Endothelial cell of umbilical vein (primary cell): Measurements from ENCODE around the gene UBE3B. TPM values are rescaled to one million over a fixed set of nuclear protein-coding genes. Genes with fewer than 3 reads are reported as not detected.

Experiments used
- BruUV-seq: library from RNA; stranded (reverse); fragments of 400-500 nt; replicated peaks from 2 replicates; lab custom pipeline; 2021; lab: Mats Ljungman, UMichigan
- CTCF ChIA-PET: fragments of 300-600, 350-600 bp; sonication (Branson Sonifier 250); formaldehyde crosslinking; loops from one replicate; lab custom pipeline; 2021; ENCODE audit warnings: antibody characterized with exemption, inconsistent platforms; lab: Charles Lee
- POLR2A ChIA-PET: fragments of 300-600, 350-600 bp; sonication (Branson Sonifier 250); formaldehyde crosslinking; loops from one replicate; lab custom pipeline; 2021; ENCODE audit warnings: antibody characterized with exemption, inconsistent platforms; lab: Charles Lee
- DNase-seq: peaks from one replicate; pipeline ENCODE4 v3.0.0-alpha.2; 2011; ENCODE audit warnings: low read depth, low spot score
- FAIRE-seq: peaks from 2 replicates; lab custom pipeline; 2011; peaks lifted over from hg19 to GRCh38; lab: Jason Lieb, UNC
- H2AFZ ChIP-seq: 2 replicates; pipeline ENCODE4 v1.6.0; 2012; ENCODE audit warnings: low read depth, low read length, control low read depth, inconsistent platforms
- H3K27ac ChIP-seq: 2 replicates; pipeline ENCODE4 v1.5.1; 2011; ENCODE audit warnings: low read depth, mild to moderate bottlenecking, control low read depth, low read length, moderate library complexity; ENCODE audit not compliant: insufficient read depth
- H3K27me3 ChIP-seq, 2 experiments: 2 replicates each; pipeline versions ENCODE4 v1.6.0 to v1.6.1; 2011; ENCODE audit warnings: low read length in 2 of 2, mixed read lengths in 1 of 2; ENCODE audit not compliant: control insufficient read depth in 2 of 2, insufficient read depth in 2 of 2
- H3K36me3 ChIP-seq, 2 experiments: 2 replicates in 1 of 2; 3 replicates in 1 of 2; pipeline ENCODE4 v1.5.1; 2011; ENCODE audit warnings: low read length in 2 of 2, mild to moderate bottlenecking in 1 of 2, moderate library complexity in 1 of 2; ENCODE audit not compliant: control insufficient read depth in 2 of 2, insufficient read depth in 2 of 2; ENCODE audit errors: extremely low read depth in 1 of 2
- H3K4me1 ChIP-seq: 3 replicates; pipeline ENCODE4 v1.5.1; 2011; ENCODE audit warnings: mild to moderate bottlenecking, low read length; ENCODE audit not compliant: control insufficient read depth, insufficient read depth; ENCODE audit errors: extremely low read depth
- H3K4me2 ChIP-seq: 2 replicates; pipeline ENCODE4 v1.6.1; 2011; ENCODE audit warnings: low read length, control low read depth, mixed read lengths; ENCODE audit not compliant: insufficient read depth
- H3K4me3 ChIP-seq, 3 experiments: fragments of 200-600 bp in 1 of 3; sonication (generic), shearing (Covaris generic) in 1 of 3; replicated peaks in 1 of 3; 2 replicates each; pipeline ENCODE4 v1.5.1; 2011 to 2016; ENCODE audit warnings: control low read depth in 3 of 3, low read length in 3 of 3, mild to moderate bottlenecking in 2 of 3, inconsistent platforms in 1 of 3, low read depth in 1 of 3, moderate library complexity in 1 of 3; ENCODE audit not compliant: insufficient read depth in 1 of 3
- H3K79me2 ChIP-seq: 2 replicates; pipeline ENCODE4 v1.6.0; 2012; ENCODE audit warnings: low read length, inconsistent platforms; ENCODE audit not compliant: control insufficient read depth, insufficient read depth
- H3K9ac ChIP-seq: replicated peaks from 2 replicates; pipeline ENCODE3; 2011; ENCODE audit warnings: low read length, control low read depth; ENCODE audit not compliant: insufficient read depth; ENCODE audit errors: extremely low read depth
- H3K9me1 ChIP-seq: replicated peaks from 3 replicates; pipeline ENCODE4 v1.6.0; 2011; ENCODE audit warnings: mild to moderate bottlenecking, low read length; ENCODE audit not compliant: control insufficient read depth, insufficient read depth; ENCODE audit errors: extremely low read depth
- H3K9me3 ChIP-seq: replicated peaks from 2 replicates; pipeline ENCODE4 v1.5.1; 2012; ENCODE audit warnings: low read length, inconsistent platforms; ENCODE audit not compliant: control insufficient read depth, insufficient read depth
- H4K20me1 ChIP-seq: replicated peaks from 2 replicates; pipeline ENCODE3; 2011; ENCODE audit warnings: mild to moderate bottlenecking, low read length; ENCODE audit not compliant: control insufficient read depth, insufficient read depth; ENCODE audit errors: extremely low read depth
- EZH2 ChIP-seq: IDR thresholded peaks from 2 replicates; pipeline ENCODE4 v1.6.1; 2012; ENCODE audit warnings: borderline replicate concordance, low read depth, mild to moderate bottlenecking, moderate library complexity, low read length, inconsistent platforms; ENCODE audit not compliant: severe bottlenecking
- FOS ChIP-seq: IDR thresholded peaks from 2 replicates; pipeline ENCODE4 v1.6.1; 2011; ENCODE audit warnings: mild to moderate bottlenecking, low read length, moderate library complexity, borderline replicate concordance; ENCODE audit not compliant: insufficient read depth
- GATA2 ChIP-seq: IDR thresholded peaks from 2 replicates; pipeline ENCODE4 v1.7.0; 2011; ENCODE audit warnings: low read depth, mild to moderate bottlenecking, moderate library complexity, mixed read lengths, low read length; ENCODE audit not compliant: insufficient read length, insufficient read depth
- JUN ChIP-seq: IDR thresholded peaks from 2 replicates; pipeline ENCODE4 v1.6.1; 2011; ENCODE audit warnings: borderline replicate concordance, low read depth; ENCODE audit not compliant: insufficient read length, insufficient read depth
- MYC ChIP-seq: IDR thresholded peaks from one replicate; pipeline ENCODE4 v1.6.1; 2011; ENCODE audit warnings: mild to moderate bottlenecking, low read depth, low read length
- POLR2A ChIP-seq: IDR thresholded peaks from 2 replicates; pipeline ENCODE4 v1.6.1; 2012; ENCODE audit warnings: low read depth, mild to moderate bottlenecking, control low read depth, low read length
- POLR2AphosphoS5 ChIP-seq: IDR thresholded peaks from 2 replicates; pipeline ENCODE4 v1.6.1; 2012; ENCODE audit warnings: low read depth, mild to moderate bottlenecking, control low read depth, low read length, moderate library complexity; ENCODE audit not compliant: insufficient read depth
- dilution Hi-C: fragments of 300-500 bp; cut with MboI; formaldehyde crosslinking; loops from one replicate; pipeline ENCODE4 v1.15.0; 2019; ENCODE audit warnings: low sequenced_read_pairs; ENCODE audit not compliant: extremely low pct_ligation_motif_present
- intact Hi-C: fragments of 100-400 bp; cut with micrococcal nuclease; formaldehyde crosslinking; loops from one replicate; pipeline ENCODE4 v1.10.0; 2022
- polyA plus RNA-seq, 4 experiments: library from polyadenylated mRNA; depleted of rRNA in 3 of 4; stranded (reverse) in 3 of 4; unstranded in 1 of 4; fragments of >200 nt; gene quantifications; 2 replicates each; pipeline versions ENCODE4 v1.2.1 to v1.2.3, GENCODE V29; 2011 to 2012; ENCODE audit warnings: missing spikeins in 1 of 4
- total RNA-seq: library from RNA; stranded (reverse); gene quantifications from 2 replicates; pipeline ENCODE4 v1.2.3, GENCODE V29; 2021
- TF ChIP-seq, protein P1 (sequence below): IDR thresholded peaks from 2 replicates; pipeline ENCODE4 v1.6.1; 2011; ENCODE audit not compliant: insufficient read depth, insufficient read length
- TF ChIP-seq, protein P2 (sequence below), 2 donors: IDR thresholded peaks; 1 replicate in 1 of 2; 2 replicates in 1 of 2; pipeline ENCODE4 v1.5.1; 2011; ENCODE audit warnings: low read length in 2 of 2, mild to moderate bottlenecking in 2 of 2, moderate library complexity in 2 of 2, control low read depth in 1 of 2, inconsistent platforms in 1 of 2, low read depth in 1 of 2; ENCODE audit not compliant: insufficient read depth in 1 of 2; ENCODE audit errors: extremely low read depth in 1 of 2

UBE3B gene
- total and polyA plus RNA-seq, 2 donors (not counting 3 experiments of a cell fraction or from before 2014, with no cell fraction given), result 24.9 to 40.8 TPM

DNA sequence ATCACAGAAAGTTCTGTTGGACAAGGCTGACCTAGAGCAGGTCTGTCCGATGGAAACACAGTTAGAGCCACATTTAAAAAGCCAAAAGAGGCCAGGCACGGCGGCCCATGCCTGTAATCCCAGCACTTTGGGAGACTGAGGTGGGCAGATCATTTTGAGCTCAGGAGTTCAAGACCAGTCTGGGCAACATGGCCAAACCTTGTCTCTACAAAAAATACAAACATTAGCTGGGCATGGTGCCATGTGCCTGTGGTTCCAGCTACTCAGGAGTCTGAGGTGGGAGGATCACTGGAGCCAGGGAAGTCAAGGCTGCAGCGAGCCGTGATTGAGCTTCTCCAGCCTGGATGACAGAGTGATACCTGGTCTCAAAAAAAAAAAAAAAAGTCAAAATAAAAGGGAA lies 14.9 kb downstream of the UBE3B start:
- dilution Hi-C loops (no loop called here), intact Hi-C loops (no loop called here)
- DNase-seq, result no peak
- no peak for TF ChIP-seq FOS
- TF ChIP-seq MYC, result no peak
- TF ChIP-seq JUN, result no peak
- TF ChIP-seq GATA2, result no peak
- no peak for TF ChIP-seq POLR2AphosphoS5
- TF ChIP-seq, protein P1, sequence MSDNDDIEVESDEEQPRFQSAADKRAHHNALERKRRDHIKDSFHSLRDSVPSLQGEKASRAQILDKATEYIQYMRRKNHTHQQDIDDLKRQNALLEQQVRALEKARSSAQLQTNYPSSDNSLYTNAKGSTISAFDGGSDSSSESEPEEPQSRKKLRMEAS, result no peak
- no peaks in the 10 kb centered on the region for H4K20me1 ChIP-seq
- no peaks in the 10 kb centered on the region for H3K79me2 ChIP-seq
- no peak overlapping the region for H3K27ac ChIP-seq
- peaks cover 13 to 25% of the 10 kb centered on the region in 2 experiments for H3K36me3 ChIP-seq
- no TSS peak for BruUV-seq
- H3K9me1 ChIP-seq, result no peaks in the 10 kb centered on the region
- no peaks in the 10 kb centered on the region for H3K9me3 ChIP-seq
- CTCF ChIA-PET, result interaction anchor here (3.0 to 4.9 kb wide), 3 partner anchors 26 to 65 kb away, joined by 8 to 22 read pairs (median 12); no protein-coding TSS in a partner anchor
- no peak overlapping the region for H3K9ac ChIP-seq
- H3K4me3 ChIP-seq, result no peak overlapping the region
- no peaks in the 10 kb centered on the region for H3K4me1 ChIP-seq
- POLR2A ChIA-PET, result no interaction called here
- no peaks in the 10 kb centered on the region for H3K27me3 ChIP-seq
- H3K4me2 ChIP-seq, result no peak overlapping the region
- FAIRE-seq, result no peak
- H2AFZ ChIP-seq, result no peak overlapping the region

DNA sequence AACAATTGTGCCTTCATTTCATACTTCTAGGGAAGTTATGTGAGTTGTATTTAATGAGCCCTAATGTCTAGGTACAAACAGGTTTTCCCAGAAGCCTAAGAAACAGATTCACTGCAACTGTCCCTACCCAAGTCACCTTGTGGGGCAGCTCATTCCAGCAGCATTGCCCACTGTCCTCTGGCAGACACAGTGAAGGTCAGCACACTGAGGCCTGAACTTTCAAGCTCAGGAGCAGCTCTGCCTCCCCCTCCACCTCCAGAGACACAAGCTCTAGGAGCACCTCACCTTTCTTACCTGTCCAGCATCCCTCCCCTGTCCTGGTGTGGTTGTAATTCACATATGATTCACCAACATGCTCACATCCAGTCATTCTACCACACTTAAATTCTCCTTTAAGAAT lies 15.7 kb downstream of the UBE3B start:
- BruUV-seq, result no TSS peak
- Histone ChIP-seq H3K4me3 (no peak overlapping the region), H3K4me2 (no peak overlapping the region), H2AFZ (no peak overlapping the region), H3K27ac (no peak overlapping the region), H3K79me2 (no peaks in the 10 kb centered on the region), H3K9me1 (no peaks in the 10 kb centered on the region), H3K4me1 (no peaks in the 10 kb centered on the region), H3K27me3 (no peaks in the 10 kb centered on the region), H3K9me3 (no peaks in the 10 kb centered on the region), H4K20me1 (no peaks in the 10 kb centered on the region), H3K36me3 (peaks cover 15 to 22% of the 10 kb centered on the region in 2 experiments), H3K9ac (no peak overlapping the region)
- intact Hi-C loops, result no loop called here
- ChIA-PET POLR2A (no interaction called here), CTCF (interaction anchor here (2.1 to 4.9 kb wide), 4 partner anchors 8 to 65 kb away, joined by 5 to 22 read pairs (median 10); no protein-coding TSS in a partner anchor)
- DNase-seq, result no peak
- TF ChIP-seq JUN (no peak), POLR2AphosphoS5 (no peak), FOS (no peak), EZH2 (no peak), POLR2A (no peak), MYC (no peak), GATA2 (no peak)
- TF ChIP-seq, protein P1, result no peak
- TF ChIP-seq, protein P2, sequence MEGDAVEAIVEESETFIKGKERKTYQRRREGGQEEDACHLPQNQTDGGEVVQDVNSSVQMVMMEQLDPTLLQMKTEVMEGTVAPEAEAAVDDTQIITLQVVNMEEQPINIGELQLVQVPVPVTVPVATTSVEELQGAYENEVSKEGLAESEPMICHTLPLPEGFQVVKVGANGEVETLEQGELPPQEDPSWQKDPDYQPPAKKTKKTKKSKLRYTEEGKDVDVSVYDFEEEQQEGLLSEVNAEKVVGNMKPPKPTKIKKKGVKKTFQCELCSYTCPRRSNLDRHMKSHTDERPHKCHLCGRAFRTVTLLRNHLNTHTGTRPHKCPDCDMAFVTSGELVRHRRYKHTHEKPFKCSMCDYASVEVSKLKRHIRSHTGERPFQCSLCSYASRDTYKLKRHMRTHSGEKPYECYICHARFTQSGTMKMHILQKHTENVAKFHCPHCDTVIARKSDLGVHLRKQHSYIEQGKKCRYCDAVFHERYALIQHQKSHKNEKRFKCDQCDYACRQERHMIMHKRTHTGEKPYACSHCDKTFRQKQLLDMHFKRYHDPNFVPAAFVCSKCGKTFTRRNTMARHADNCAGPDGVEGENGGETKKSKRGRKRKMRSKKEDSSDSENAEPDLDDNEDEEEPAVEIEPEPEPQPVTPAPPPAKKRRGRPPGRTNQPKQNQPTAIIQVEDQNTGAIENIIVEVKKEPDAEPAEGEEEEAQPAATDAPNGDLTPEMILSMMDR (IDR thresholded peaks at IDR 0.05; ENCODE audit: extremely low read depth in 1 of 2, insufficient read depth in 1 of 2, low read depth in 1 of 2, low read length in 2 of 2), result no peak
- dilution Hi-C loops, result no loop called here
- FAIRE-seq, result no peak
